Natural killer cell (primary cell): Measurements from ENCODE around the gene PRKG1. TPM values are rescaled to one million over a fixed set of nuclear protein-coding genes. Genes with fewer than 3 reads are reported as not detected.

Experiments used
- ATAC-seq, 3 donors: fragments of 150-1000 bp in 2 of 3; fragments of 200-7000 bp in 1 of 3; cut with Tn5 transposase; 1 replicate in 1 of 3; 2 replicates in 2 of 3; pipeline ENCODE4 v1.10.0; 2021; ENCODE audit warnings: mild to moderate bottlenecking in 2 of 3, moderate library complexity in 2 of 3
- DNase-seq, 2 donors: peaks; one replicate each; pipeline versions ENCODE4 v3.0.0 to v3.0.0-alpha.2; 2013 to 2021; ENCODE audit warnings: mixed read lengths in 1 of 2
- H3K27ac ChIP-seq: one replicate; pipeline ENCODE4 v1.5.1; 2013; ENCODE audit warnings: mild to moderate bottlenecking, low read length
- H3K27me3 ChIP-seq: one replicate; pipeline ENCODE4 v1.6.1; 2013; ENCODE audit warnings: low read length; ENCODE audit not compliant: control insufficient read depth, insufficient read depth
- H3K36me3 ChIP-seq: one replicate; pipeline ENCODE4 v1.6.1; 2013; ENCODE audit warnings: low read length; ENCODE audit not compliant: control insufficient read depth, insufficient read depth
- H3K4me1 ChIP-seq: one replicate; pipeline ENCODE4 v1.6.1; 2013; ENCODE audit warnings: low read length; ENCODE audit not compliant: control insufficient read depth, insufficient read depth
- H3K4me3 ChIP-seq: one replicate; pipeline ENCODE4 v1.5.1; 2013; ENCODE audit warnings: low read length
- H3K9me3 ChIP-seq: one replicate; pipeline ENCODE4 v1.6.1; 2013; ENCODE audit warnings: low read length; ENCODE audit not compliant: control insufficient read depth, insufficient read depth
- H3K27ac Mint-ChIP-seq, 2 donors: one replicate each; pipeline ENCODE4 v1.8.0; 2022; ENCODE audit warnings: mild to moderate bottlenecking in 2 of 2, mixed read lengths in 2 of 2, moderate library complexity in 1 of 2
- H3K27me3 Mint-ChIP-seq, 2 donors: one replicate each; pipeline ENCODE4 v1.8.0; 2022; ENCODE audit warnings: low read depth in 2 of 2, mixed read lengths in 2 of 2
- H3K36me3 Mint-ChIP-seq: one replicate; pipeline ENCODE4 v1.8.0; 2022; ENCODE audit warnings: mixed read lengths
- H3K4me1 Mint-ChIP-seq, 2 donors: one replicate each; pipeline ENCODE4 v1.8.0; 2022; ENCODE audit warnings: mixed read lengths in 2 of 2
- H3K4me3 Mint-ChIP-seq: one replicate; pipeline ENCODE4 v1.8.0; 2022; ENCODE audit warnings: mild to moderate bottlenecking, moderate library complexity, mixed read lengths
- H3K9me3 Mint-ChIP-seq, 2 donors: one replicate each; pipeline ENCODE4 v1.8.0; 2022; ENCODE audit warnings: mixed read lengths in 2 of 2
- WGBS: methylation state at CpG from one replicate; pipeline ENCODE4 v1.1.7; 2013; ENCODE audit warnings: missing lambda C conversion rate; ENCODE audit not compliant: insufficient coverage; 5-methylcytosine and 5-hydroxymethylcytosine counted together
- intact Hi-C: fragments of 100-400 bp; cut with micrococcal nuclease; formaldehyde crosslinking; loops from one replicate; pipeline ENCODE4 v1.14.2; 2022
- total RNA-seq, 4 donors: library from RNA; stranded (reverse); fragments of 120-200 nt in 1 of 4; gene quantifications; one replicate each; pipeline versions ENCODE4 v1.2.3 to v1.2.4, GENCODE V29; 2013 to 2022
- TF ChIP-seq, protein P1 (sequence below): fragments of 200-600 bp; IDR thresholded peaks from one replicate; pipeline ENCODE4 v1.8.0; 2022; ENCODE audit warnings: antibody characterized with exemption

The PRKG1 gene
- total RNA-seq, 3 donors from 2014 or later (not counting 1 experiment from before 2014, with no cell fraction given): 0.23 to 0.41 (median 0.35) TPM

DNA sequence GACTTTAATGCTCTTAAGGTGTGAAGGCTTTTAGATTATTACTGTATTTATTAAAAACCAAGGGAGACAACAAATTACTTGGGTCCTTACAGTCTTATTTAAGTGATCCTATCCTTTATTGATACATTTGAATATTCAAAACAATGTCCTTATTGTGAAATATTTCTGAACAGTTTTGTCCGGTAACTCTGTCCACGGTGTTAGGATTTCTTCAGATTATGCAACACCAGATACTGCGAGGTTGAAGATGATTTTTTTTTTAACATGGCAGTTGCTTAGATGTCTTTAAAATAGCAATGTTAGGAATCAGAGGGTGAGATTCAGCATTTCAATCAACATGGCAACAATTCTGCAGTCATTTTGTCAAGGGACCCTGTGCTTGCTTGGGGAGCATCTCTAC, 448.6 kb downstream of the PRKG1 start:
- TF ChIP-seq, protein P1, sequence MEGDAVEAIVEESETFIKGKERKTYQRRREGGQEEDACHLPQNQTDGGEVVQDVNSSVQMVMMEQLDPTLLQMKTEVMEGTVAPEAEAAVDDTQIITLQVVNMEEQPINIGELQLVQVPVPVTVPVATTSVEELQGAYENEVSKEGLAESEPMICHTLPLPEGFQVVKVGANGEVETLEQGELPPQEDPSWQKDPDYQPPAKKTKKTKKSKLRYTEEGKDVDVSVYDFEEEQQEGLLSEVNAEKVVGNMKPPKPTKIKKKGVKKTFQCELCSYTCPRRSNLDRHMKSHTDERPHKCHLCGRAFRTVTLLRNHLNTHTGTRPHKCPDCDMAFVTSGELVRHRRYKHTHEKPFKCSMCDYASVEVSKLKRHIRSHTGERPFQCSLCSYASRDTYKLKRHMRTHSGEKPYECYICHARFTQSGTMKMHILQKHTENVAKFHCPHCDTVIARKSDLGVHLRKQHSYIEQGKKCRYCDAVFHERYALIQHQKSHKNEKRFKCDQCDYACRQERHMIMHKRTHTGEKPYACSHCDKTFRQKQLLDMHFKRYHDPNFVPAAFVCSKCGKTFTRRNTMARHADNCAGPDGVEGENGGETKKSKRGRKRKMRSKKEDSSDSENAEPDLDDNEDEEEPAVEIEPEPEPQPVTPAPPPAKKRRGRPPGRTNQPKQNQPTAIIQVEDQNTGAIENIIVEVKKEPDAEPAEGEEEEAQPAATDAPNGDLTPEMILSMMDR: no peak
- H3K27ac Mint-ChIP-seq: no peak overlapping the region

DNA sequence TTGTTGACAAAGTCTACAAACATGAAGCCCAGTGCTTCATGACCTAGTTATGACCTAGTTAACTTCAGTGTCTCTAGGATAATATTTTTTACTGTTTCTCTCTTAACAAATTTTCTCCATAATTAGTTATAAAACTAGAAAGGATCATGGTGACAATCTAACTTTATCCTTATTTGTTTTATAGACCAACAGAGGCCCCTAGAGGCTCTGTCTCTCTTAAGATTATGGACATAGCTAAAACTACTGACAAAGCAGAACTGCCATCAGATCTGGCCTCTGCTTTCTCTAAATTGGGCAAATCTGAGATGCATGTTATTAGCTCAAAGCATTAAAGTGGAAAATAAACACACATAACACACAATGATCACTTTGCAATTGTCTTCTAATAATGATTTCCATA, 449.2 kb downstream of the PRKG1 start:
- Mint-ChIP-seq H3K4me3 (no peak overlapping the region), H3K36me3 (no peaks in the 10 kb centered on the region), H3K27me3 (no peaks in the 10 kb centered on the region), H3K4me1 (no peaks in the 10 kb centered on the region), H3K27ac (no peak overlapping the region), H3K9me3 (peaks cover 3 to 4% of the 10 kb centered on the region in 2 donors)
- Histone ChIP-seq H3K9me3 (no peaks in the 10 kb centered on the region), H3K27ac (no peak overlapping the region), H3K4me1 (no peaks in the 10 kb centered on the region), H3K27me3 (no peaks in the 10 kb centered on the region), H3K4me3 (no peak overlapping the region), H3K36me3 (no peaks in the 10 kb centered on the region)
- ATAC-seq (no peak), DNase-seq (no peak)
- intact Hi-C loops: no loop called here
- TF ChIP-seq, protein P1: no peak

More for the DNA sequence above, 448.6 kb downstream of the PRKG1 start:
- H3K27ac ChIP-seq: no peak overlapping the region
- Mint-ChIP-seq H3K4me1 (no peaks in the 10 kb centered on the region), H3K27me3 (no peaks in the 10 kb centered on the region), H3K9me3 (peaks cover 6 to 7% of the 10 kb centered on the region in 2 donors), H3K36me3 (no peaks in the 10 kb centered on the region), H3K4me3 (no peak overlapping the region)
- H3K36me3 ChIP-seq: no peaks in the 10 kb centered on the region
- WGBS: 89% methylated on average over 3 of the region's 3 CpGs
- no peaks in the 10 kb centered on the region for H3K4me1 ChIP-seq
- ATAC-seq (no peak), DNase-seq (no peak)
- no peaks in the 10 kb centered on the region for H3K27me3 ChIP-seq
- H3K4me3 ChIP-seq: no peak overlapping the region
- intact Hi-C loops: no loop called here
- H3K9me3 ChIP-seq: no peaks in the 10 kb centered on the region

DNA sequence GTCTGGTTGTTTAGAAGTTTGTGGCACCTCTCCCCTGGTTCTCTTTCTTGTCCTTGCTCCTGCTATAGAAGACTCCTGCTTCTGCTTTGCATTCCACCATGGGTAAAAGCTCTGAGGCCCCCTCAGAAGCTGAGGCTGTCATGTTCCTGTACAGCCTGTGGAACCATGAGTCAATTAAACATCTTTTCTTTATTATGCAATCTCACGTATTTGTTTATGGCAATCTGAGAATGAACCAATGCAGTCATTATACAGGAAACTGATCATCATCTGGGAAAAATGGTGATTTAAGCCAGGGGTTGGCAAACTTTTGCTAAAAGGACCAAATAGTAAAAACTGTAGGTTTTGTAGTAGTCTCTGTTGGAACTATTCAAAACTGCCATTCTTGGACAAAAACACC, 449.8 kb downstream of the PRKG1 start:
- intact Hi-C loops: no loop called here
- no peaks in the 10 kb centered on the region for H3K4me1 ChIP-seq
- Mint-ChIP-seq H3K27ac (no peak overlapping the region), H3K27me3 (no peaks in the 10 kb centered on the region), H3K4me1 (no peaks in the 10 kb centered on the region), H3K9me3 (peaks cover 3 to 4% of the 10 kb centered on the region in 2 donors), H3K4me3 (no peak overlapping the region), H3K36me3 (no peaks in the 10 kb centered on the region)
- no peak overlapping the region for H3K4me3 ChIP-seq
- DNase-seq (no peak), ATAC-seq (no peak)
- no peaks in the 10 kb centered on the region for H3K27me3 ChIP-seq
- no peaks in the 10 kb centered on the region for H3K9me3 ChIP-seq
- no peaks in the 10 kb centered on the region for H3K36me3 ChIP-seq
- no peak overlapping the region for H3K27ac ChIP-seq
- WGBS: 73% methylated on average over 1 of the region's 1 CpG
- TF ChIP-seq, protein P1: no peak

DNA sequence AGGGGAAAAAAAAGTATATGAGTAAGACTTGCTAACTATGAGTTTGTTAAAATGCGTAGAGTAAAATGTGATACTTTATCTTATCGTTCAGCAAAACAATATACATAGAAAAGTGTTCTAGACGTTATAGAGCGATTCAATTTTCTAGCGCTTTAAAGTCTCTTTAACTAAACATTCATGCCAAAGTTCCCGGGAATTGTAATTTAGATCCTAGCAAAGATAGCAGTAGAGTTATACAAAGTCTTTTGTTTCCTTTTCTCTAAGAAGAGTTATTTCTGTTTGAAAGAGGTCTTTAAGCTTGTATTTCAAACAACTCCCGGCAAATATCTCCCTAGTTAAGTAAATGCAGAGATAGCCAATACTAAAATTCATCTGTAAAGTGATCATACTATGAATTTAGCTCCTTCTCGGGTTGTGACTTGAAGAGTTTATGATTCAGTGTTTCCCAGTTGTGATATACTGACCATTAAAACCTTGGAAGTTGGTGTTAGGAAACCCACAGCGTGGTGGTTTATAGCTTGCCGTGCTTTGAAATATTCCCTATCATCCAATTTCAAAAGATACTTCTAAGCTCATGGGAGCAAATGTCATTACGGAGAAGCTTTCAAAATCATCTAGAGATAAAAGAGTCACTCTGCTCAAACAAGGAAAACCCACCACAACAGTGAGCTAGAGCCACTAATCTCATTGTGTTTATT, 453.4 kb downstream of the PRKG1 start:
- Histone ChIP-seq H3K4me3 (no peak overlapping the region), H3K27ac (no peak overlapping the region), H3K4me1 (no peaks in the 10 kb centered on the region), H3K36me3 (no peaks in the 10 kb centered on the region), H3K9me3 (no peaks in the 10 kb centered on the region), H3K27me3 (no peaks in the 10 kb centered on the region)
- H3K36me3 Mint-ChIP-seq: no peaks in the 10 kb centered on the region
- peaks cover 3 to 4% of the 10 kb centered on the region in 2 donors for H3K9me3 Mint-ChIP-seq
- H3K4me3 Mint-ChIP-seq: no peak overlapping the region
- WGBS: 59% methylated on average over 4 of the region's 11 CpGs
- no peaks in the 10 kb centered on the region for H3K4me1 Mint-ChIP-seq
- H3K27ac Mint-ChIP-seq: no peak overlapping the region
- TF ChIP-seq, protein P1: no peak
- no peaks in the 10 kb centered on the region for H3K27me3 Mint-ChIP-seq
- no peak for ATAC-seq
- intact Hi-C loops: no loop called here
- no peak for DNase-seq
